Measurements from ENCODE around the gene RNF168. TPM values are rescaled to one million over a fixed set of nuclear protein-coding genes. Genes with fewer than 3 reads are reported as not detected.
"Not testable (repeated sequence)": the region's sequence is repeated elsewhere in the genome, so short reads cannot be mapped to it uniquely, and the experiment has no call there.

RNF168 gene
- total and polyA plus RNA-seq, 4 donors = 7.2 to 25.7 (median 13.0) TPM

DNA sequence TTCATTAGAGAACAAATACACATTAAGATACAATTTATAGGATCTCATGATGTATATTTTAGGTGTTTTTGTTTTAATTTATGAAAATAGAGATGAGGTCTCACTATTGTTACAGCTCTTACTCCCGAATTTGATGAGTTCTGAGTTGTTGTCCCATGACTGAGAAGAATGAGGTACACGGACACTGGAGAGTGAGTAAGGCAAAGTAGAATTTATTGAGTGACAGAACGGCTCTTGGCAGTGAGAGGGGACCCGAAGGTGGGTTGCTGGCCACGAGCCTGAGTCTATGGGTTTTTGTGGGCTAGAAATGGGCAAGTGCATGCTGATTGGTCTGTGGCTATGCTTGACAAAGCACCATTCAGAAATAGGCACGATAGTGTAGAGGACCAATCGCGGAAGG is 3.1 kb upstream of the RNF168 start:
- TF ChIP-seq, protein P1, sequence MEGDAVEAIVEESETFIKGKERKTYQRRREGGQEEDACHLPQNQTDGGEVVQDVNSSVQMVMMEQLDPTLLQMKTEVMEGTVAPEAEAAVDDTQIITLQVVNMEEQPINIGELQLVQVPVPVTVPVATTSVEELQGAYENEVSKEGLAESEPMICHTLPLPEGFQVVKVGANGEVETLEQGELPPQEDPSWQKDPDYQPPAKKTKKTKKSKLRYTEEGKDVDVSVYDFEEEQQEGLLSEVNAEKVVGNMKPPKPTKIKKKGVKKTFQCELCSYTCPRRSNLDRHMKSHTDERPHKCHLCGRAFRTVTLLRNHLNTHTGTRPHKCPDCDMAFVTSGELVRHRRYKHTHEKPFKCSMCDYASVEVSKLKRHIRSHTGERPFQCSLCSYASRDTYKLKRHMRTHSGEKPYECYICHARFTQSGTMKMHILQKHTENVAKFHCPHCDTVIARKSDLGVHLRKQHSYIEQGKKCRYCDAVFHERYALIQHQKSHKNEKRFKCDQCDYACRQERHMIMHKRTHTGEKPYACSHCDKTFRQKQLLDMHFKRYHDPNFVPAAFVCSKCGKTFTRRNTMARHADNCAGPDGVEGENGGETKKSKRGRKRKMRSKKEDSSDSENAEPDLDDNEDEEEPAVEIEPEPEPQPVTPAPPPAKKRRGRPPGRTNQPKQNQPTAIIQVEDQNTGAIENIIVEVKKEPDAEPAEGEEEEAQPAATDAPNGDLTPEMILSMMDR (IDR thresholded peaks at IDR 0.05; ENCODE audit: control extremely low read depth, extremely low read depth) = no peak
- no peak for ATAC-seq (ENCODE audit: insufficient read depth, low FRiP score)

DNA sequence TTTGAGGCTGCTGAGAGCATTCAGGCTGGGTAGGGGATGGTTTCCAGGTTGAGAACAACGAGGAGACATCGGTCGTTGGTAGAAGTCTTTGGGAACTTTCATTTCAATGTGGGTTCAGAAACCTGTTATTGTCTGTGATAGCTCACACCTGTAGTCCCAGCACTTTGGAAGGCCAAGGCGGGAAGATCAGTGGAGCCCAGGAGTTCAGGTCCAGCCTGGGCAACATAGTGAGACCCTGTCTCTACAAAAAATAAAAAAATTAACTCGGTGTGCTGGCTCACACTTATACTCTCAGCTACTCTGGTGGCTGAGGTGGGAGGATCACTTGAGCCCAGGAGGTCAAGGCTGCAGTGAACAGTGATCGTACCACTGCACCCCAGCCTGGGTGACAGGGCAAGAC is 988 bp upstream of the RNF168 start:
- Histone ChIP-seq H3K36me3 (ENCODE audit: control insufficient read depth in 4 of 4, insufficient read depth in 4 of 4, low read length in 4 of 4) (peaks cover 0 to 4% (median 2%) of the 10 kb centered on the region in 4 donors), H3K4me1 (ENCODE audit: control insufficient read depth in 5 of 5, insufficient read depth in 5 of 5, low read length in 5 of 5) (peaks cover 0 to 13% (median 5%) of the 10 kb centered on the region in 5 donors), H3K4me3 (no peak overlapping the region), H3K27me3 (ENCODE audit: control insufficient read depth in 3 of 3, insufficient read depth in 3 of 3, low read length in 2 of 3) (no peaks in the 10 kb centered on the region), H3K9me3 (ENCODE audit: control insufficient read depth in 4 of 4, insufficient read depth in 3 of 4, low read length in 3 of 4) (peaks cover 0 to 7% (median 3%) of the 10 kb centered on the region in 4 donors), H3K9ac (ENCODE audit: insufficient read depth in 1 of 2, low read length in 2 of 2) (no peak overlapping the region), H3K27ac (ENCODE audit: low read depth in 1 of 2, low read length in 1 of 2) (peak overlapping the region in 1 of 2 donors; percentile 96)
- ATAC-seq (ENCODE audit: insufficient read depth, low FRiP score) (no peak), DNase-seq (no peak)
- TF ChIP-seq, protein P1 (IDR thresholded peaks at IDR 0.05; ENCODE audit: control extremely low read depth, extremely low read depth) = no peak
- 97 to 98% methylated on average over 6 of the region's 6 CpGs for WGBS, 2 donors

More for the DNA sequence above, 3.1 kb upstream of the RNF168 start:
- DNase-seq = no peak
- Histone ChIP-seq H3K27me3 (ENCODE audit: control insufficient read depth in 3 of 3, insufficient read depth in 3 of 3, low read length in 2 of 3) (no peaks in the 10 kb centered on the region), H3K36me3 (ENCODE audit: control insufficient read depth in 4 of 4, insufficient read depth in 4 of 4, low read length in 4 of 4) (no peaks in the 10 kb centered on the region), H3K4me1 (ENCODE audit: control insufficient read depth in 5 of 5, insufficient read depth in 5 of 5, low read length in 5 of 5) (peaks cover 0 to under 1% (median 0%) of the 10 kb centered on the region in 5 donors), H3K27ac (ENCODE audit: low read depth in 1 of 2, low read length in 1 of 2) (no peak overlapping the region), H3K4me3 (no peak overlapping the region), H3K9me3 (ENCODE audit: control insufficient read depth in 4 of 4, insufficient read depth in 3 of 4, low read length in 3 of 4) (peaks cover 0 to 7% (median 3%) of the 10 kb centered on the region in 4 donors), H3K9ac (ENCODE audit: insufficient read depth in 1 of 2, low read length in 2 of 2) (no peak overlapping the region)
- 91 to 96% methylated on average over 8 of the region's 8 CpGs for WGBS, 2 donors

DNA sequence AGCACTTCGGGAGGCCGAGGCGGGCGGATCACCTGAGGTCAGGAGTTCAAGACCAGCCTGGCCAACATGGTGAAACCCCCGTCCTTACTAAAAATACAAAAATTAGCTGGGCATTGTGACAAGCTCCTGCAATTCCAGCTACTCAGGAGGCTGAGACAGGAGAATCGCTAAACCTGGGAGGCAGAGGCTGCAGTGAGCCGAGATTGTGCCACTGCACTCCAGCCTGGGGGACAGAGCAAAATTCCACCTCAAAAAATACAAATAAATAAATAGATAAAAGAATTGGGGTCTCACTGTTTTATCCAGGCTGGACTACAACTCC is 470 bp upstream of the RNF168 start:
- 23 to 28% methylated on average over 7 of the region's 7 CpGs for WGBS, 2 donors
- Histone ChIP-seq H3K27ac (ENCODE audit: low read depth in 1 of 2, low read length in 1 of 2) (peak overlapping the region; percentile 96 to 98), H3K4me3 (peak overlapping the region; percentile 71), H3K9ac (ENCODE audit: insufficient read depth in 1 of 2, low read length in 2 of 2) (peak overlapping the region in 1 of 2 donors; percentile 37), H3K4me1 (ENCODE audit: control insufficient read depth in 5 of 5, insufficient read depth in 5 of 5, low read length in 5 of 5) (peaks cover 0 to 13% (median 5%) of the 10 kb centered on the region in 5 donors)
- H3K9me3 ChIP-seq (ENCODE audit: control insufficient read depth in 4 of 4, insufficient read depth in 3 of 4, low read length in 3 of 4); H3K36me3 ChIP-seq (ENCODE audit: control insufficient read depth in 4 of 4, insufficient read depth in 4 of 4, low read length in 4 of 4); H3K27me3 ChIP-seq (ENCODE audit: control insufficient read depth in 3 of 3, insufficient read depth in 3 of 3, low read length in 2 of 3); DNase-seq; ATAC-seq (ENCODE audit: insufficient read depth, low FRiP score): not testable (repeated sequence)

DNA sequence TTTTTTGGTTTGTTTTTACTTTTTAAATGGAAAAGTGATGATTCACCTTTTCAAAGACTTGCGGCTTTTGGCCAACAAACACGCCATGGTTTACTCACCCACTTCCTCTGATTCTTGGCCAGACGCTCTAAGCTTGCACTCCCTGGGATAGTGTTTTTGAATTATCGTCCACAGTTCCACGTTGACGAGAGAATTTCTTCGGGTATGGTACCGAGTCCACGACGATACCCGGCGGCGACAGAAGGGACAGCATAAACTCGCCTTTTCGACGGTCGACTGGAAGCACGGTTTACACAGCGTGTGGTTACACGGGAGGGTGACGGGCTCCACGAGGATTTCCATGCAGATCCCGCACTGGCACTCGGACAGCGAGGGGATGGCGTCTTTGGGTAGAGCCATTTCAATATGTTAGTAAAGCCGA is 783 bp downstream of the RNF168 start:
- WGBS, 2 donors = 0% methylated on average over 27 of the region's 27 CpGs
- Histone ChIP-seq H3K4me1 (ENCODE audit: control insufficient read depth in 5 of 5, insufficient read depth in 5 of 5, low read length in 5 of 5) (peaks cover 0 to 13% (median 5%) of the 10 kb centered on the region in 5 donors), H3K27me3 (ENCODE audit: control insufficient read depth in 3 of 3, insufficient read depth in 3 of 3, low read length in 2 of 3) (no peaks in the 10 kb centered on the region), H3K4me3 (peak overlapping the region; percentile 71), H3K9ac (ENCODE audit: insufficient read depth in 1 of 2, low read length in 2 of 2) (peak overlapping the region; percentile 67 to 81), H3K27ac (ENCODE audit: low read depth in 1 of 2, low read length in 1 of 2) (peak overlapping the region; percentile 96 to 98), H3K9me3 (ENCODE audit: control insufficient read depth in 4 of 4, insufficient read depth in 3 of 4, low read length in 3 of 4) (peaks cover 0 to 7% (median 3%) of the 10 kb centered on the region in 4 donors), H3K36me3 (ENCODE audit: control insufficient read depth in 4 of 4, insufficient read depth in 4 of 4, low read length in 4 of 4) (peaks cover 0 to 6% (median 3%) of the 10 kb centered on the region in 4 donors)
- peak; percentile 52 to 72 (median 70) for DNase-seq
- ATAC-seq (ENCODE audit: insufficient read depth, low FRiP score) = peak; percentile 39
- TF ChIP-seq, protein P1 (IDR thresholded peaks at IDR 0.05; ENCODE audit: control extremely low read depth, extremely low read depth) = no peak

Data from lung (tissue), 12 donors.